ENCODE results near the gene SLC39A11.
"Not testable (repeated sequence)": the region's sequence is repeated elsewhere in the genome, so short reads cannot be mapped to it uniquely, and the experiment has no call there.

The SLC39A11 gene

GRCh38 chr17:72946156-72946555 is 146.3 kb downstream of the SLC39A11 start:
- peak; percentile 43 to 55 for DNase-seq

- DNase-seq, result no peak
Measured at GRCh38 chr17:72945473-72945872, 147.0 kb downstream of the SLC39A11 start.

GRCh38 chr17:72943826-72944689 is 148.4 kb downstream of the SLC39A11 start:
- no peak for DNase-seq

GRCh38 chr17:72942579-72942978 is 149.9 kb downstream of the SLC39A11 start:
- no peak for DNase-seq

GRCh38 chr17:72940496-72940895 is 152.0 kb downstream of the SLC39A11 start:
- DNase-seq, result no peak

- DNase-seq, result no peak
Measured at GRCh38 chr17:72938482-72938881, 154.0 kb downstream of the SLC39A11 start.

GRCh38 chr17:72937707-72938106 is 154.8 kb downstream of the SLC39A11 start:
- DNase-seq, result no peak

GRCh38 chr17:72937254-72937653 is 155.2 kb downstream of the SLC39A11 start:
- not testable (repeated sequence) for DNase-seq

GRCh38 chr17:72935984-72936383 is 156.5 kb downstream of the SLC39A11 start:
- DNase-seq, result no peak

GRCh38 chr17:72934927-72935326 is 157.6 kb downstream of the SLC39A11 start:
- DNase-seq, result no peak

GRCh38 chr17:72931635-72932034 is 160.9 kb downstream of the SLC39A11 start:
- peak; percentile 49 to 85 for DNase-seq

GRCh38 chr17:72931163-72931562 is 161.3 kb downstream of the SLC39A11 start:
- DNase-seq, result no peak

GRCh38 chr17:72930031-72930430 is 162.5 kb downstream of the SLC39A11 start:
- no peak for DNase-seq

GRCh38 chr17:72928454-72929136 is 163.9 kb downstream of the SLC39A11 start:
- DNase-seq, result no peak

- no peak for DNase-seq
Measured at GRCh38 chr17:72927760-72928159, 164.7 kb downstream of the SLC39A11 start.

GRCh38 chr17:72927146-72927545 is 165.3 kb downstream of the SLC39A11 start:
- DNase-seq, result no peak

GRCh38 chr17:72926171-72926570 is 166.3 kb downstream of the SLC39A11 start:
- DNase-seq, result no peak

GRCh38 chr17:72924196-72924595 is 168.3 kb downstream of the SLC39A11 start:
- DNase-seq, result no peak

GRCh38 chr17:72922219-72922618 is 170.3 kb downstream of the SLC39A11 start:
- no peak for DNase-seq

- no peak for DNase-seq
Measured at GRCh38 chr17:72921347-72922054, 171.0 kb downstream of the SLC39A11 start.

- DNase-seq, result no peak
Measured at GRCh38 chr17:72920513-72920912, 172.0 kb downstream of the SLC39A11 start.

- no peak for DNase-seq
Measured at GRCh38 chr17:72916991-72917390, 175.5 kb downstream of the SLC39A11 start.

GRCh38 chr17:72915625-72916081 is 176.8 kb downstream of the SLC39A11 start:
- no peak for DNase-seq
